Measurements from ENCODE around the gene NAV3.

- TF ChIP-seq, protein P1, sequence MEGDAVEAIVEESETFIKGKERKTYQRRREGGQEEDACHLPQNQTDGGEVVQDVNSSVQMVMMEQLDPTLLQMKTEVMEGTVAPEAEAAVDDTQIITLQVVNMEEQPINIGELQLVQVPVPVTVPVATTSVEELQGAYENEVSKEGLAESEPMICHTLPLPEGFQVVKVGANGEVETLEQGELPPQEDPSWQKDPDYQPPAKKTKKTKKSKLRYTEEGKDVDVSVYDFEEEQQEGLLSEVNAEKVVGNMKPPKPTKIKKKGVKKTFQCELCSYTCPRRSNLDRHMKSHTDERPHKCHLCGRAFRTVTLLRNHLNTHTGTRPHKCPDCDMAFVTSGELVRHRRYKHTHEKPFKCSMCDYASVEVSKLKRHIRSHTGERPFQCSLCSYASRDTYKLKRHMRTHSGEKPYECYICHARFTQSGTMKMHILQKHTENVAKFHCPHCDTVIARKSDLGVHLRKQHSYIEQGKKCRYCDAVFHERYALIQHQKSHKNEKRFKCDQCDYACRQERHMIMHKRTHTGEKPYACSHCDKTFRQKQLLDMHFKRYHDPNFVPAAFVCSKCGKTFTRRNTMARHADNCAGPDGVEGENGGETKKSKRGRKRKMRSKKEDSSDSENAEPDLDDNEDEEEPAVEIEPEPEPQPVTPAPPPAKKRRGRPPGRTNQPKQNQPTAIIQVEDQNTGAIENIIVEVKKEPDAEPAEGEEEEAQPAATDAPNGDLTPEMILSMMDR (IDR thresholded peaks at IDR 0.05; ENCODE audit: poor library complexity, severe bottlenecking): no peak
- TF ChIP-seq POLR2AphosphoS5 (IDR thresholded peaks at IDR 0.05): no peak
Measured at GRCh38 chr12:78088391-78088832, 257.7 kb downstream of the NAV3 start.

All from neural cell (in vitro differentiated cells).